ENCODE results near the gene DEGS2. TPM values are rescaled to one million over a fixed set of nuclear protein-coding genes. Genes with fewer than 3 reads are reported as not detected.

DEGS2 gene
- total RNA-seq, 1 experiment from 2014 or later, result 1.8 TPM

DNA sequence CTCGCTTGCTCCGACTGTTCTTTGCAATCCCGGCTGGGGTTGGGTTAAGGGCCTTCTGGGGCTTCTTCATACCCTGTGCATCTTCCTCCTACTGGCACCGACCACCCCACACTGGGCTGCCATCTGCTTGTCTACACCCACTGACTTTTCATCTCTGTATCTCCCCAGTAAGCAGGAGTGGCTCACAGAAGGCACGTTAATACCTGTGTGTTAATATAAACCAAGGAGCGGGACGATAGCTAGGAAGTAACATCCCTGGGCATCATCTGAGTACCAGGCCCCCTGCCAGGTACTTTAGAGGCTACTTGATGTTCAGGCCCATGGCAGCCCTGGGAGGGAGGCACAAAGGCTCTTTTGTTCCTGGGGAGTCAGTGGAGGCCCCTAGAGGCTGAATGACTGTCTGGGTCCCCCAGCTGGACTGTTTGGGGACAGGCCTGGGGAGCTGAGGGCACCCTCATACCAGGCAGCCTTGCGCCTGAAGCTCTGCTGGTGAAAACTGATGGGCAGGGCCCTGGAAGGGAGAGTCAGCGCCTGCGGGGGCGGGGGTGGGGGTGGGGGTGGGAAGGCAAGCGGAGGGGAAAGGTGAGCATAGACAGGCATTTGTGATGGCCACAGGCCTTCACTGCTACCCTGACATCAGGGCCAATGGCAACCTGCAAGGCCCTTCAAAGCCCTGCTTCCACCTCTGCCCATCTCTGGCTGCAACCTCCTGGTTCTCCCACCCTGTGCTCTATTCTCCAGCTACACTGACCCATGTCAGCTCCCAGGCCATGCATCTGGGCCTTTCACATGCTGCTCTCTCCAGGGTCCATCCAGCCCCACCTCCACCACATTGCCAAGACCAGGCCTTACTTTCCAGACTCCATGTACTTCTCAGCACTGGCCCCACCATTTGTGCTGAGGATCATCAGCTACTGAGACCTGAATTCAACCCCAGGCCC, 34.2 kb upstream of the DEGS2 start:
- Histone ChIP-seq H3K79me2 (ENCODE audit: insufficient read depth, low read length) (no peaks in the 10 kb centered on the region), H3K27ac (ENCODE audit: low read depth, low read length) (peak overlapping the region; percentile 60)
- no peak for ATAC-seq

More for the DNA sequence above, 34.2 kb upstream of the DEGS2 start:
- Histone ChIP-seq H3K9me2 (ENCODE audit: insufficient read depth) (no peaks in the 10 kb centered on the region), H3K36me3 (ENCODE audit: control insufficient read depth in 1 of 2, insufficient read depth in 2 of 2, low read length in 2 of 2) (no peaks in the 10 kb centered on the region), H4K20me1 (ENCODE audit: insufficient read depth) (no peaks in the 10 kb centered on the region), H3K27me3 (ENCODE audit: insufficient read depth, low read length) (no peaks in the 10 kb centered on the region), H3K9me3 (ENCODE audit: control insufficient read depth in 1 of 2, insufficient read depth in 1 of 2, low read depth in 1 of 2, low read length in 2 of 2) (no peaks in the 10 kb centered on the region), H3K4me1 (ENCODE audit: control insufficient read depth in 1 of 2, insufficient read depth in 2 of 2, low read length in 2 of 2) (peaks cover 11 to 19% of the 10 kb centered on the region in 2 experiments), H2AFZ (ENCODE audit: low read depth, low read length, poor library complexity, severe bottlenecking) (no peak overlapping the region), H3K4me2 (ENCODE audit: low read length) (peak overlapping the region; percentile 73), H3K9ac (ENCODE audit: low read length) (peak overlapping the region; percentile 65), H3K4me3 (replicated peaks in 1 of 2; ENCODE audit: low read depth in 1 of 2, low read length in 2 of 2) (peak overlapping the region; percentile 26 to 40; a peak in 3 of 4 replicates)
- ChIA-PET POLR2A (interaction anchor here (0.6 to 1.6 kb wide), 6 partner anchors 10 to 210 kb away, joined by 3 to 7 read pairs (median 4); partner anchors contain the start of gene DEGS2), RAD21 (ENCODE audit: low non-redundant PET in 1 of 2, low total read pairs in 2 of 2, uncharacterized antibody in 2 of 2, unreplicated experiment in 2 of 2) (interaction anchor here (0.6 to 1.0 kb wide), 4 partner anchors 86 to 213 kb away, joined by 3 to 4 read pairs (median 3); no protein-coding TSS in a partner anchor), CTCF (interaction anchor here (0.6 to 2.0 kb wide), 32 partner anchors 8 to 510 kb away, joined by 3 to 23 read pairs (median 4); partner anchors contain the start of genes CYP46A1 and DEGS2)
- intact Hi-C loops (cut with micrococcal nuclease), result loop anchor here (1.0 to 2.0 kb wide), 5 partner anchors 45 to 211 kb away; no protein-coding TSS in a partner anchor
- BruUV-seq (replicated peaks), result TSS peak; percentile 91
- no peak for DNase-seq (ENCODE audit: low read depth, low spot score)
- TF ChIP-seq, protein P1, sequence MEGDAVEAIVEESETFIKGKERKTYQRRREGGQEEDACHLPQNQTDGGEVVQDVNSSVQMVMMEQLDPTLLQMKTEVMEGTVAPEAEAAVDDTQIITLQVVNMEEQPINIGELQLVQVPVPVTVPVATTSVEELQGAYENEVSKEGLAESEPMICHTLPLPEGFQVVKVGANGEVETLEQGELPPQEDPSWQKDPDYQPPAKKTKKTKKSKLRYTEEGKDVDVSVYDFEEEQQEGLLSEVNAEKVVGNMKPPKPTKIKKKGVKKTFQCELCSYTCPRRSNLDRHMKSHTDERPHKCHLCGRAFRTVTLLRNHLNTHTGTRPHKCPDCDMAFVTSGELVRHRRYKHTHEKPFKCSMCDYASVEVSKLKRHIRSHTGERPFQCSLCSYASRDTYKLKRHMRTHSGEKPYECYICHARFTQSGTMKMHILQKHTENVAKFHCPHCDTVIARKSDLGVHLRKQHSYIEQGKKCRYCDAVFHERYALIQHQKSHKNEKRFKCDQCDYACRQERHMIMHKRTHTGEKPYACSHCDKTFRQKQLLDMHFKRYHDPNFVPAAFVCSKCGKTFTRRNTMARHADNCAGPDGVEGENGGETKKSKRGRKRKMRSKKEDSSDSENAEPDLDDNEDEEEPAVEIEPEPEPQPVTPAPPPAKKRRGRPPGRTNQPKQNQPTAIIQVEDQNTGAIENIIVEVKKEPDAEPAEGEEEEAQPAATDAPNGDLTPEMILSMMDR (IDR thresholded peaks at IDR 0.05 in 2 of 3, conservative IDR thresholded peaks at IDR 0.05 in 1 of 3; ENCODE audit: borderline replicate concordance in 1 of 3, insufficient read depth in 1 of 3, low read depth in 2 of 3, low read length in 2 of 3), result peak in 1 of 3 experiments; percentile 15; a peak in 1 of 6 replicates
- no peak for TF ChIP-seq TCF7L2 (IDR thresholded peaks at IDR 0.05; ENCODE audit: borderline replicate concordance, extremely low read depth, insufficient read depth, insufficient read length)
